HG03066 (cell line): ENCODE data around the gene DEFB114.
A peak's percentile ranks its signal among the peaks of the same experiment; 100 is the strongest.
"Not testable (repeated sequence)": the region's sequence is repeated elsewhere in the genome, so short reads cannot be mapped to it uniquely, and the experiment has no call there.

Source experiments
- ATAC-seq: cut with Tn5 transposase; IDR thresholded peaks from one replicate; pipeline ENCODE4 v1.9.1; 2021; ENCODE audit warnings: low read depth; ENCODE audit not compliant: unreplicated experiment

The DEFB114 gene

DNA sequence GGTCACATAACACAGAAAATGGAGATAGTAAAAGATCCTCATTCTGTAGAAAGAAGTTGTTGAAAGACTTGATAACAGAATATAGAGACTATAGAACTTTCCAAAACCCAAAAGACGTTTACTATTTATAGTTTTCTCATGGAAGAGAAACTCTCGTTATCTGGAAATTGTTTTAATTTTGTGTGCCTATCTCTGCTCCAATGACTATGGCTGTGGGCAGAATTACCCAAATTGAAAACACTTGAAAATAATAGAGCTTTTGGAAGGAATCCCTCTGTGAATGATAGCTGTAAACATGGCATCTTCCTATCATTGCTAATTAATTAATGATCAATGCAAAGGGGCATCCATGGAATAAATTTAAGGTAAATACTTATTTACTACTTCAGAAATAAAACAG, at the start of gene DEFB114:
Gene DEFB114 (minus strand): TSS at position 101 of the 400 bp plus-strand sequence. CDS start 59 bp downstream, at position 42.
- ATAC-seq, result no peak

GRCh38 chr6:50007819-50008218, 43.9 kb upstream of the DEFB114 start:
- ATAC-seq, result no peak

DNA sequence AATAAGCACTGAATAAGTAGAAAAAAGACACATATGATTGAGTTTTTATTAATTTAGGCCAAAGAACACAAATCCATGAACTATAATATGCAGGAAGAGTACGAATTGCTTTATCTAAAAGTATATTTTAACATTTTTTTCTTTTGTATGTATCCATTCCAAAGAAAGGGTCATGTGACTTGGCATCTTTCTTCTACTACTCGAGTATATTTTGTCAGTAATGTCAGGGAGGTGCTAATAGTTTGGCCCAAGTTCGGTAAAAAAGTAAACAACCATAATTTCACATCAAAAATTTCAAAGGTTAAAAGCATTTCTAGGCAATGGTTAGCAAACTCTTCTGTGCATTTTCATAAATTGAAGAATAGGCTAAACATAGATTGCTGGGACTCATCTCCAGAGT, 39.2 kb upstream of the DEFB114 start:
- no peak for ATAC-seq

DNA sequence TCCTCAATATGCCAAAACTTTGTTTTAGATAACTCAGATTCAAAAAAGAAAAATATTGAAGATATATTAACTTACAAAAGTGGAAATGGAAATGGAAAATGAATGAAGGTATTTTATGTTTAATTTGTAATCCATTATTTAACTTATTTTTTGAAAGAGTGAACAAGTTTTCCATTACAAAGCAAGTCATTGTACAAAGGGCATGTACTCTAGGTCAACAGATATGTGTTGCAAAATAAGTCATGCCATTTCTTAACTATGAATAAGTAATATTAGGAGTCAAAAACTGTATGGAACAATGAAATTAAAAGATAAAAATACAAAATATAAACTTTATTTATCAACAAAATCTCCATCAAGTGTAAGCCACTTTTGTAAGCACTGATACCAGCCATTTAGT, 31.3 kb upstream of the DEFB114 start:
- ATAC-seq, result no peak

- no peak for ATAC-seq
Measured at GRCh38 chr6:49988900-49989299, 24.9 kb upstream of the DEFB114 start.

DNA sequence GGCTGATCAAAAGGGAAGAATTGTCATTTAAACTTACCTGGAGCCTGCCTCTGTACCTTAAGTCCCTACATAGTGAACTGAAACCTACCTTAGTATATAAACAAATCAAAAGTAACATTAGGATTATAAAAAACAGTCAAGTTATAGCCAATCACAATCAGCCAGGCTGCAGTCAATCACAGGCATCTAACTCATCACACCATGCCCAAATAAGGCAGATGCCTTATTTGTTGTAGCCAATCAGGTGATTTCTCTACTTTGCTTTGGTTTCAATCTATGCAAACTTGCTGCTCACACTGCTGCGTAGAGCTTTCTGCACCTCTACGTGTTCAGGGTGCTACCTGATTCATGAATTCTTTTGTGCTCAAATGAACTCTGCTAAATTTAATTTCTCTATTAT, 23.8 kb upstream of the DEFB114 start:
- ATAC-seq, result no peak

DNA sequence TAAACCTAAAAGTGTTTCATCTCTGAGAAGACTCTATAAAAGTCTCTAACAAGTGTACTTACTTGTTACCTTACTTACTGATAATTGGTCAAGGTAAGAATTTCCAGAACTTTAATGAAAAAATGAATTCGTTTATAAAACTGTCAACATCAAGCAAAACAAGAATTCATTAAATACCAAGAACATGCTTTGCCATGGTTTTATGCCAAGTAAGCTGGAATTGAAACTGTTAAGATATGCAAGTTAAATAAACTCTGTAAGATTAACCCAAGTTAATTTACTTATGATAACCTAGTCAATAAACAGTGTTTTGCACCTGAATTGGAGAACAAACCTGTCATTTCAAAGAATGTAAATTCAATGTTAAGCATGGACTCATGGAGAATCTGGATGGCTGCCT, 22.6 kb upstream of the DEFB114 start:
- no peak for ATAC-seq

DNA sequence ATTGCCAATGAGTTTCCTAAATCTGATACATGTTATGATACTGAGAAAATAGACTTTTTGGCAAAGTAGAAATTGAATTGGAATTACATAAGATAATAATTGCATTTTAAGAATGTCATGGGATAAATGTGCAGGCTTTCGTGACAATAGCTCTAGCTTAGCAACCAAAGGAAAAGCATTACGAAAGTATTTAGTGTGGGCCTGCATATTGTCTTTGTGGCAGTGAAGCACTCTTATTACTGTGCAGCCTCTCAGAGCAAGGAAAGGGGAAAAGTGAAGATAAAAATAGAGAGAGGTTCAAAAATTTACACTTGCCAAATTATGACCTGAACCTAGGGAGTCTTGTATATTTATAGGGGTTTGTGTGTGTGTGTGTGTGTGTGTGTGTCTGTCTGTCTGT, 18.1 kb upstream of the DEFB114 start:
- ATAC-seq, result no peak

GRCh38 chr6:49980898-49981297, 16.9 kb upstream of the DEFB114 start:
- no peak for ATAC-seq

DNA sequence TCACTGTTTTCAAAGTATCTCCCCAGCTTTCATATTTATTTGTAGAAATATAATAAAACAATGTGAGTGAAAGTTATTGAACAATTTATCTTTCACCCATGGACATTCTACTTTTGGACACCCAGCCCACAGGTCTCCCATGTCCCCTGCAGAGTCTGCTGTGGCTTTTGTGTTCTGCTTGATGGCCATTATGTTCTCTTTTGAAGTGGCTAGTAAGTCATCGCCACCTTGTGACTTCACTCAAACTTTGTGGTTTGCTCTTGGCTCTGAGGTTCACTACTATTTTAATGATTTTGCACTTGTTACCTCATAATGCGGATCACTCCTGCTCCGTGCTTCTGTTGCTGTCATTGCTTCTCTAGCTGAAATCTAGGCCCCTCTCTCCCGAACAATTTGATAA, 15.6 kb upstream of the DEFB114 start:
- ATAC-seq, result peak; percentile 39

DNA sequence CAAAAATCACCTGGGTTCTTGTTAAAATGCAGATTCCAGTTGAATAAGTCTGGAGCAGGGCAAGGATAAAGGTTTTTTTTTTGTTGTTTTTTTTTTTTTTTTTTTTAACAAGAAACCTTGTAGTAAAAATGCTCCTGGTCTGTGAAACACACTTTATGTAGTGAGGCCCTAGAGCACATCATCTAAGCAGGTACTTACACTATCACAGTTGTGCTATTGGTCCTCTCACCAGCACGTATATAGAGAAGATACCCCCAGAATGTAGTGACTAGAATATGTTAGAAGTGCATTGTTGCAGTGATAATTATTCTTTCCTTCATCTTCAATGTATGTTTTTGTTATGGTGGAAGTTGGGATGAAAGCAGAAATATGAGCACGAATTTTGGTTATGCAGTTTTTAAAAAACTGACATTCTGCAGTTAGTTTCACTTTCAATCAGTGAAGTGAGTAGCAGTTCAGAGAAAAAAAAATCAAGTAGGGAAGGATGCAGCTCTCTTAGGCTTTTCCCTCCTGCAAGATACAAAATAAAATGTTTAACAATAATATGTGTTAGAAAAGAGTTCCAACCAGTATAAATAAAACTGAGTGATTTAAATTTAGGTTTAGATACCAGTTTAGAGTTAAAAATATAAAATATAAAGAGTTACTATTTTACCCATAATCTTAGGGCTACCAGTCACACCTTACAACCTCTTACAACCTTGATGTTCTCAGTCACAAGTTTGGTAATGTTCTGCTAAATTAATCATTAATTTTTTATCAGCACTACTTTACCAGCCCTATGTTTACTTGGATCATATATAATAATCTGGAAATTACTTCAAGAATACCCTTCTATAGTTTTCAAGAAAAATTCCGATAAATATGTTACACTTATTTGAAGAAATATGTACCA, 14.6 kb upstream of the DEFB114 start:
- ATAC-seq, result no peak

GRCh38 chr6:49969605-49970004, 5.6 kb upstream of the DEFB114 start, which contains the start of gene DEFB113:
Gene DEFB113, minus strand, starts transcription at chr6:49969625. Its CDS starts 0 bp downstream, at chr6:49969625.
- ATAC-seq, result no peak

DNA sequence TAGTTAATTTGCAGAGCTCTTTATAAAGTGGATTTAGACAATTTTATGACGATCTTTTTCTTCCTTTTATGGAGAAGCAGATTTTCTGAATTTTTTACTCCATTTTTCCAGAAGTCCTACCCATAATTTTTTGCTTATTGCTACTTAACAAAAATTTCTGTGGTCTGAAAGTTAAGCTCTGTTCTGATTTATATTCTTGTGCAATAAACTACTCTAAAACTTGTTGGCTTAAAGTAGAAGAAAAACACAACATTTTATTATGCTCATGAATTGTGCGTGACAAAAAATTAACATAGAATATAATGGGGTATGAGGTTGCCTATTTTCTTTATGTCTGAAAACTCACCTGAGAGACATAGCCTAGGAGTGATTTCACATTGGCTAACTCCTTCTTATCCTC, 2.9 kb upstream of the DEFB114 start:
- no peak for ATAC-seq

DNA sequence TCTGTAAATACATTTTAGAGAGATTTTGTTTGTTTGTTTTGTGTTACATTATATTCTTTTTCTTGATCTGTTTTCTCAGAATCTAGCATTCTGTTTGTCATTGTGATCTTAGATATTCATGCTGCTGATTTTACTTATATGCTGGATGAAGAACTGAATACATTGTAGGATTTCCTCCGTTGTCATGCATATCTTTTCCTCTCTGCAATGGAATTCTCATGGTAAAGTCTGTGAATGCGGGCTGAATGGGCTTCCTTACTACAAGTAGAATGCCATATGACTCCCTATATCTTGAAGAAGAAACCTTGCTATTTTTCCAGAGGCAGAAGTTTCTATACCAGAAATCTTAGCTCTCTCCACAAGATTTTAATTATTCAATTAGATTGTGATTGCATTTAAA, 2.4 kb upstream of the DEFB114 start:
- no peak for ATAC-seq

DNA sequence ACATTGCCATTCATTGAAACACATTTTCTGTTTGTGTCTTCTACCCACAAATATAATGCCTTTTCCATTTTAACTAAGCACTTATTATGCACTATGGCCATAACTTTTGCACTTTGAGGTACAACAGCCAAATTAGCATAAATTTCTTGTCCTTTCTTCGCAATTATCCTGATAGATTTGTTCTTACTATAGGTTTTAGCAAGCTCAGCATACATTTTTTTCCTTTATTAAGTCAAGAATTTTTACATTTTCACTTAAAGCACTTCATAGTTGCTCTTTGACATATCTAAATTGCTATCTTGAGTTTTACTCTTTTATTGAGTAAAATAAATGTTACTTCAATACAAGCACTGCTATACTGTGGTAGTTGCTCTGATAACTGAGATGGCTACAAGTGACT, 5.8 kb downstream of the DEFB114 start:
- no peak for ATAC-seq

- ATAC-seq, result no peak
Measured at GRCh38 chr6:49955847-49956246, 8.1 kb downstream of the DEFB114 start.

DNA sequence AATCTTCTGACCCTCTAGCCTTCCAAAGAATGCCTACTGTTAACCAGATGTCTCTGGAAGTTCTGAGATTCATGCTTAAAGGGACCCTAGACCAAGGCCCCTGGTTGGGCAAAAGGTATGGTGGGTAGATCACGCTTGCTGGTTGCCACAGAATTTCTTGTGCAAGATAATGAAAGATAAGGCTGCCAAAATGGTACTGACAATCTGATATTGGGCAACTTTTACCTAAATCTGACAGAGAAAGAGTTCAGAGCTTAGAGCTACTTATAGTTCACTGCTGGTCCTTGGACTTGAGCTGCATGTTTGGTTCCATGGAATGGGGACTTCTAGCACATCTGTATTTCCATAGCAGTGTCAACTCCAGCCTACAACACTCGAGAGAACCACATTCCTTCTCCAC, 12.0 kb downstream of the DEFB114 start:
- no peak for ATAC-seq

DNA sequence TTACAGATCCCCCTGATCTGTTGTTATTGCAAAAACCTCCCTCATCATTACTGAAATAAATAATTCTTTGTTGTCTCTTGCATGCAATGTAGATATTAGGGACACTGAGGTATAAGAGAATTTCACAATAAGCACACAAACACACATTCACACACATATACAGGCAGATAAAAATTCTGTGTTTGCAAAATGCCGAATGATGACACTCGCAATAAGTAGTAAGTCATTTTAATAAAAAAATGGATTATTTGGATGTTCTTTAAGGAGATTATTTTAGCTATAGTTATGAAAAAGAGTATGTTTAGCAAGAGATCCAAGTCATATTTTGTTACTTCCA, 13.6 kb downstream of the DEFB114 start:
- ATAC-seq, result no peak

DNA sequence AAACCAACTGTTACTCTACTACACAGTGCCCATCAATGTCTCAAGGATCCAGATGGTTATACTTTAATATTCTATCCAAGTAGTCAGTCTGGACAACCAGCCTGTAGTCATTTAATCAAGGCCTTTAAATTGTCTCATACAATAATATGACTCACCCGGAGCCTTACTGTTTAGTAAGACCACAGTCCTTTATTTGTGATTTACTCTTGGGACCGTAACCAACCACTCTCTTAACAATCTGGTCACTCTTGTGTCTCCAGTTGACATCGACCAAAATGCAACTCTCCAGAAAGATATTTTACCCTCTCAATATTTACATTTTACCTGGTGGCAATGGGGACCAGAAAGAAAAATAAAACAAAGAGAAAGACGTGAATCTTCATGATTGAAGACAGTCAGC, 14.9 kb downstream of the DEFB114 start:
- no peak for ATAC-seq

DNA sequence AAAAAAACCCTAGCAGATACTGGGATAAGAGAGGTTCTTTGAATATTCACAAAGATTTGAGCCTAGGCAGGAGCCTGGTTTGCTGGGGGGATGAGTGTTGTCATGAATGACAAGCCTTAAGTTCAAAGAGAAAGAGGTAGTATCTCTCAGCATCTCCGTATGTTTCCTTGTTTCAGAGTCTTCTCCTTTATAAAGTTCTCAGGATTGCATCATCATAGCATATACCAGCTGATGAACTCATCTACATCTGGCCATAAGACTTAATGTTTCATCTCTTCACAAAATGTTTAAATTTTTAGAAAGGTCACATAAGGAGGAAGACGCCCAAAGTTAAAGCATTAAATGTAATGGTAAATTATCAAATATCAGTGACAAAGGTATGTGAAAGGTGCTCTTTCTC, 17.1 kb downstream of the DEFB114 start:
- no peak for ATAC-seq

DNA sequence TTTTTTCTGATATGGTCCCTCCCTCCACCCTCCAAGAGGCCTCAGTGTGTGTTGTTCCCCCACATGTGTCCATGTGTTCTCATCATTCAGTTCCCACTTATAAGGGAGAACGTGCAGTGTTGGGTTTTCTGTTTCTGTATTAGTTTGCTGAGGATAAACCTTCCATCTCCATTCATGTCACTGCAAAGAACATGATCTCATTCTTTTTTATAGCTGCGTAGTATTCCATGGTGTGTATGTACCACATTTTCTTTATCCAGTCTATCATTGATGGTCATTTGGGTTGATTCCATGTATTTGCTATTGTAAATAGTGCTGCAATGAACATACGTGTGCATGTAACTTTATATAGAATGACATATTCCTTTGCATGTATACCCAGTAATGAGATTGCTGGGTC, 19.9 kb downstream of the DEFB114 start:
- not testable (repeated sequence) for ATAC-seq

DNA sequence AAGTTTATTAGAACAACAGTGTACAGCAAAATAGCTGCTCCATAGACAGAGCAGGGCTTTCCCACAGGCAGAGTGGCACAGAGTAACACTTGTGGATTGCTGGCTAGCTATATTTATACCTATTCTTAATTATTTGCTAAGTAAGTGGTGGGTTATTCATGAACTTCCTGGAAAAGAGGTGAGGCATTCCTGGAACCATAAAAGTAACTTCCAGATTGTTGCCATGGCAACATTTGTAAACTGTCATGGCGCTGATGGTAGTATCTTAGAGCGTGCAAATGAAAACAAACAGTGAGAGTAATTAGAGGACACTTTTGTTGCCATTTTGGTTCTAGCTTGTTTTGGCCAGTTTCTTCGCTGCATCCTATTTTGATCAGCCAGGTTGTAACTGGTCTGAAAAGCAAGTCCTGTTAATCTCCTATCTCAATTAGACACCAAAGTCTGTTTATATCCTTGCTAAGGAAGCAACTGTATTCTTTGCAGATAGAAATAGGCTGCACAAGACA, 23.9 kb downstream of the DEFB114 start:
- no peak for ATAC-seq
